Endodermal cell (in vitro differentiated cells): ENCODE results near the gene ARHGEF11. TPM values are rescaled to one million over a fixed set of nuclear protein-coding genes. Genes with fewer than 3 reads are reported as not detected.

Source experiments
- DNase-seq: peaks from one replicate; pipeline ENCODE4 v3.0.0-alpha.2; 2017
- H3K27ac ChIP-seq: 2 replicates; pipeline ENCODE4 v1.5.1; 2013; ENCODE audit warnings: mild to moderate bottlenecking, low read depth, low read length, moderate library complexity
- H3K27me3 ChIP-seq: 2 replicates; pipeline ENCODE4 v1.6.1; 2013; ENCODE audit warnings: mild to moderate bottlenecking, low read length, moderate library complexity; ENCODE audit not compliant: insufficient read depth, control insufficient read depth, poor library complexity, severe bottlenecking
- H3K36me3 ChIP-seq: 2 replicates; pipeline ENCODE4 v1.7.0; 2013; ENCODE audit warnings: mild to moderate bottlenecking, low read length, moderate library complexity; ENCODE audit not compliant: control insufficient read depth, insufficient read depth
- H3K4me1 ChIP-seq: one replicate; pipeline ENCODE4 v1.7.0; 2013; ENCODE audit warnings: low read length; ENCODE audit not compliant: control insufficient read depth, insufficient read depth
- H3K4me3 ChIP-seq: 2 replicates; pipeline ENCODE4 v1.5.1; 2013; ENCODE audit warnings: mild to moderate bottlenecking, low read length, moderate library complexity
- H3K9ac ChIP-seq: 2 replicates; pipeline ENCODE4 v1.6.1; 2013; ENCODE audit warnings: mild to moderate bottlenecking, low read length, moderate library complexity; ENCODE audit not compliant: poor library complexity, severe bottlenecking; ENCODE audit errors: extremely low read depth
- H3K9me3 ChIP-seq: 2 replicates; pipeline ENCODE4 v1.6.1; 2013; ENCODE audit warnings: mild to moderate bottlenecking, low read length, moderate library complexity; ENCODE audit not compliant: control insufficient read depth
- H3K27ac Mint-ChIP-seq: 2 replicates; pipeline ENCODE4 v1.8.0; 2020; ENCODE audit warnings: mixed read lengths
- H3K27me3 Mint-ChIP-seq: 2 replicates; pipeline ENCODE4 v1.8.0; 2021; ENCODE audit warnings: mild to moderate bottlenecking, mixed read lengths; ENCODE audit not compliant: insufficient read depth
- H3K36me3 Mint-ChIP-seq: 2 replicates; pipeline ENCODE4 v1.8.0; 2020; ENCODE audit warnings: low read depth, mixed read lengths
- H3K4me1 Mint-ChIP-seq: 2 replicates; pipeline ENCODE4 v1.8.0; 2020; ENCODE audit warnings: mixed read lengths
- H3K4me3 Mint-ChIP-seq: 2 replicates; pipeline ENCODE4 v1.8.0; 2020; ENCODE audit warnings: mild to moderate bottlenecking, moderate library complexity, mixed read lengths
- H3K9me3 Mint-ChIP-seq: 2 replicates; pipeline ENCODE4 v1.8.0; 2020; ENCODE audit warnings: mild to moderate bottlenecking, mixed read lengths
- WGBS, 2 experiments: methylation state at CpG; one replicate each; pipeline versions ENCODE4 v1.1.5 to v1.1.7; 2013; ENCODE audit warnings: missing lambda C conversion rate in 2 of 2, mixed read lengths in 1 of 2; ENCODE audit not compliant: insufficient coverage in 1 of 2, insufficient read length in 1 of 2; 5-methylcytosine and 5-hydroxymethylcytosine counted together
- total RNA-seq, 2 donors: library from RNA; stranded (reverse); fragmentation: NEBNext Ultra II Directional in 1 of 2; extraction: Animal tissue kit (Norgen Biotek cat#: 25700) in 1 of 2; gene quantifications; 2 replicates in 1 of 2; 3 replicates in 1 of 2; pipeline ENCODE4 v1.2.1, GENCODE V29; 2021
- TF ChIP-seq, protein P1 (sequence below): fragments of 200-600 bp; sonication (generic); conservative IDR thresholded peaks from 2 replicates; pipeline ENCODE4 v1.5.0; 2021; ENCODE audit warnings: antibody characterized with exemption, mild to moderate bottlenecking

Gene ARHGEF11
- total RNA-seq, 2 donors from 2014 or later, result 54.2 to 56.5 TPM

DNA sequence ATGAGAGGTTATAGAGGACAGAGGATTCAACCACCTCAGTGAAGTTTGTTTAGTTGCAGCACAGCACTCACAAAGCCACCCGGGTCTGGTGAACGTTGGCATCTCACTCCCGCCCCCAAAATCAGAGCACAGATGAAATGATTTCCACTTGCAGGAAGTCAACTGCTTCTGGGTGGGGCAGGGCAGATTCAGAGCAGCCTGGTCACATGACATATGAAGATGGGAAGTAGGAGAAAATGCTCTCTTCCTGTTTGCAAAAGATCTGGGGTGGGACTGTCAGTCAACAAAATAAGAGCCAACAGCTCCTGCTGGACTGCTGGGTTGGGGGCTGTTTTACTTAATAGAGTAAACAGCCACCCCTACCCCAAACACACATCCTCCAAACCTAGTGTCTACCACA is 81.9 kb downstream of the ARHGEF11 start:
- H3K36me3 Mint-ChIP-seq, result peaks cover 85% of the 10 kb centered on the region
- WGBS, 2 experiments, result 91 to 96% methylated on average over 3 of the region's 3 CpGs

DNA sequence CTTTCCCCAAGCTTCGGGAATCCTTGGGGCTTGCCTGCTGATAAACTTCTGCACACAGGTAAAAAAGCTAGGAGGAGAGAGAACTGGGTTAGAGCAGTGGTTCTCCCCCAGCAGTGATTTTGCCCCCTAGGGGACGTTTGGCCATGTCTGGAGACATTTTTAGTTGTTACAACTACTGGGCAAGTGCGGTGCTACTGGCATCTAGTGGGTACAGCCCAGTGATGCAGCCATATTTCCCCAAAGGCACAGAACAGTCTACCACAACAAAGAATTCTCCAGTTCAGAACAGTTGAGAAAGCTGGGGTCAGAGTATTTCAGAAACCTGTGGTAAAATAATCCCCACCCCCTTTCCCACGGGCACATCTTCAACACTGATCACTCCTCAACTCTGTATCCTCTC is 83.8 kb downstream of the ARHGEF11 start:
- H3K4me1 ChIP-seq, result no peaks in the 10 kb centered on the region
- WGBS, 2 experiments, result 78 to 89% methylated on average over 4 of the region's 4 CpGs
- Mint-ChIP-seq H3K4me1 (no peaks in the 10 kb centered on the region), H3K9me3 (no peaks in the 10 kb centered on the region), H3K4me3 (no peak overlapping the region), H3K27ac (no peak overlapping the region), H3K36me3 (peaks cover 88% of the 10 kb centered on the region), H3K27me3 (no peaks in the 10 kb centered on the region)
- no peaks in the 10 kb centered on the region for H3K9me3 ChIP-seq
- H3K27me3 ChIP-seq, result no peaks in the 10 kb centered on the region
- H3K4me3 ChIP-seq, result no peak overlapping the region
- H3K9ac ChIP-seq, result no peak overlapping the region
- H3K27ac ChIP-seq, result no peak overlapping the region
- peaks cover 93% of the 10 kb centered on the region for H3K36me3 ChIP-seq
- TF ChIP-seq, protein P1, sequence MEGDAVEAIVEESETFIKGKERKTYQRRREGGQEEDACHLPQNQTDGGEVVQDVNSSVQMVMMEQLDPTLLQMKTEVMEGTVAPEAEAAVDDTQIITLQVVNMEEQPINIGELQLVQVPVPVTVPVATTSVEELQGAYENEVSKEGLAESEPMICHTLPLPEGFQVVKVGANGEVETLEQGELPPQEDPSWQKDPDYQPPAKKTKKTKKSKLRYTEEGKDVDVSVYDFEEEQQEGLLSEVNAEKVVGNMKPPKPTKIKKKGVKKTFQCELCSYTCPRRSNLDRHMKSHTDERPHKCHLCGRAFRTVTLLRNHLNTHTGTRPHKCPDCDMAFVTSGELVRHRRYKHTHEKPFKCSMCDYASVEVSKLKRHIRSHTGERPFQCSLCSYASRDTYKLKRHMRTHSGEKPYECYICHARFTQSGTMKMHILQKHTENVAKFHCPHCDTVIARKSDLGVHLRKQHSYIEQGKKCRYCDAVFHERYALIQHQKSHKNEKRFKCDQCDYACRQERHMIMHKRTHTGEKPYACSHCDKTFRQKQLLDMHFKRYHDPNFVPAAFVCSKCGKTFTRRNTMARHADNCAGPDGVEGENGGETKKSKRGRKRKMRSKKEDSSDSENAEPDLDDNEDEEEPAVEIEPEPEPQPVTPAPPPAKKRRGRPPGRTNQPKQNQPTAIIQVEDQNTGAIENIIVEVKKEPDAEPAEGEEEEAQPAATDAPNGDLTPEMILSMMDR, result peak; percentile 65
- no peak for DNase-seq

More for the DNA sequence above, 81.9 kb downstream of the ARHGEF11 start:
- no peak overlapping the region for H3K4me3 ChIP-seq
- no peaks in the 10 kb centered on the region for H3K9me3 ChIP-seq
- no peak overlapping the region for H3K9ac ChIP-seq
- no peak for DNase-seq
- no peaks in the 10 kb centered on the region for H3K4me1 ChIP-seq
- Mint-ChIP-seq H3K27ac (no peak overlapping the region), H3K27me3 (no peaks in the 10 kb centered on the region), H3K4me3 (no peak overlapping the region), H3K9me3 (no peaks in the 10 kb centered on the region), H3K4me1 (no peaks in the 10 kb centered on the region)
- H3K27me3 ChIP-seq, result no peaks in the 10 kb centered on the region
- H3K36me3 ChIP-seq, result peaks cover 94% of the 10 kb centered on the region
- TF ChIP-seq, protein P1, result no peak
- H3K27ac ChIP-seq, result no peak overlapping the region

DNA sequence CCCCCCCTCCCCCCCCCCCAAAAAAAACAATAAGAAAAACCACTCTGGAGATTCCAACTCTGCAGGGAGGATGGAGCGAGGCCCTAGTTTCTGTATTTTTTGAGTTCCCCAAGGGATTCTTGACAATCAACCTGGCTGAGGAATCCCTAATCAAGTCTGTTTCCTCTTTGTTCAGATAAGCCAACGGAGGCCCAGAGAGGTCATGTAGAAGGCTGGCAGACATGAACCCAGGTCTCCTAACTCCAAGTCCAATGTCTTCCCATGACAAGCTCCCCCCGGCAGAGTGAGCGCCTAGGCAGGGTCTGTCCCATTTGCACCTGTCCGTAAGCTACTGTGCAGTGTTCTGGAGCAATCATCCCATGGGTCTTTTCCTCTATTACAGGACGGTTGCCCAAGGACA is 85.6 kb downstream of the ARHGEF11 start:
- Histone ChIP-seq H3K9me3 (no peaks in the 10 kb centered on the region), H3K36me3 (peaks cover 92% of the 10 kb centered on the region), H3K27ac (no peak overlapping the region), H3K4me1 (no peaks in the 10 kb centered on the region), H3K9ac (no peak overlapping the region), H3K27me3 (no peaks in the 10 kb centered on the region), H3K4me3 (no peak overlapping the region)
- TF ChIP-seq, protein P1, result no peak
- Mint-ChIP-seq H3K4me1 (no peaks in the 10 kb centered on the region), H3K36me3 (peaks cover 89% of the 10 kb centered on the region), H3K27me3 (no peaks in the 10 kb centered on the region), H3K27ac (peak overlapping the region; percentile 12), H3K4me3 (no peak overlapping the region), H3K9me3 (no peaks in the 10 kb centered on the region)
- WGBS, 2 experiments, result 96 to 100% methylated on average over 5 to 6 of the region's 6 CpGs
- no peak for DNase-seq
